ENCODE measurements around the gene MAFG.
A peak's percentile ranks its signal among the peaks of the same experiment; 100 is the strongest.
"Not testable (repeated sequence)": the region's sequence is repeated elsewhere in the genome, so short reads cannot be mapped to it uniquely, and the experiment has no call there.

MAFG gene

GRCh38 chr17:81924557-81925532, 2.7 kb downstream of the MAFG start:
- DNase-seq (ENCODE audit: low read depth in 2 of 2, low spot score in 1 of 2) = no peak

- DNase-seq (ENCODE audit: low read depth in 2 of 2, low spot score in 1 of 2) = no peak
Measured at GRCh38 chr17:81923302-81924260, 4.0 kb downstream of the MAFG start.

GRCh38 chr17:81922566-81923301, 4.8 kb downstream of the MAFG start:
- no peak for DNase-seq (ENCODE audit: low read depth in 2 of 2, low spot score in 1 of 2)

- DNase-seq (ENCODE audit: low read depth in 2 of 2, low spot score in 1 of 2) = no peak
Measured at GRCh38 chr17:81921996-81922565, 5.5 kb downstream of the MAFG start.

GRCh38 chr17:81921537-81921862, 6.0 kb downstream of the MAFG start:
- no peak for DNase-seq (ENCODE audit: low read depth in 2 of 2, low spot score in 1 of 2)

GRCh38 chr17:81920612-81921536, 6.7 kb downstream of the MAFG start:
- no peak for DNase-seq (ENCODE audit: low read depth in 2 of 2, low spot score in 1 of 2)

GRCh38 chr17:81918832-81919545, 8.5 kb downstream of the MAFG start:
- DNase-seq (ENCODE audit: low read depth in 2 of 2, low spot score in 1 of 2) = no peak

GRCh38 chr17:81918333-81918669, 9.2 kb downstream of the MAFG start:
- not testable (repeated sequence) for DNase-seq (ENCODE audit: low read depth in 2 of 2, low spot score in 1 of 2)

- DNase-seq (ENCODE audit: low read depth in 2 of 2, low spot score in 1 of 2) = peak; percentile 64 to 72
Measured at GRCh38 chr17:81917565-81918332, 9.8 kb downstream of the MAFG start, which contains the start of gene SIRT7. Gene SIRT7, minus strand, starts transcription at chr17:81918176. Its CDS starts 45 bp downstream, at chr17:81918131.

- no peak for DNase-seq (ENCODE audit: low read depth in 2 of 2, low spot score in 1 of 2)
Measured at GRCh38 chr17:81916234-81917001, 11.1 kb downstream of the MAFG start.

- no peak for DNase-seq (ENCODE audit: low read depth in 2 of 2, low spot score in 1 of 2)
Measured at GRCh38 chr17:81915331-81915730, 12.2 kb downstream of the MAFG start.

- no peak for DNase-seq (ENCODE audit: low read depth in 2 of 2, low spot score in 1 of 2)
Measured at GRCh38 chr17:81914103-81914850, 13.3 kb downstream of the MAFG start.

GRCh38 chr17:81913394-81914102, 14.0 kb downstream of the MAFG start:
- no peak for DNase-seq (ENCODE audit: low read depth in 2 of 2, low spot score in 1 of 2)

GRCh38 chr17:81912441-81913309, 14.9 kb downstream of the MAFG start:
- no peak for DNase-seq (ENCODE audit: low read depth in 2 of 2, low spot score in 1 of 2)

GRCh38 chr17:81911969-81912368, 15.6 kb downstream of the MAFG start:
- DNase-seq (ENCODE audit: low read depth in 2 of 2, low spot score in 1 of 2) = no peak
